Measurements from ENCODE around the gene RFPL2.
"Not testable (repeated sequence)": the region's sequence is repeated elsewhere in the genome, so short reads cannot be mapped to it uniquely, and the experiment has no call there.

The RFPL2 gene

DNA sequence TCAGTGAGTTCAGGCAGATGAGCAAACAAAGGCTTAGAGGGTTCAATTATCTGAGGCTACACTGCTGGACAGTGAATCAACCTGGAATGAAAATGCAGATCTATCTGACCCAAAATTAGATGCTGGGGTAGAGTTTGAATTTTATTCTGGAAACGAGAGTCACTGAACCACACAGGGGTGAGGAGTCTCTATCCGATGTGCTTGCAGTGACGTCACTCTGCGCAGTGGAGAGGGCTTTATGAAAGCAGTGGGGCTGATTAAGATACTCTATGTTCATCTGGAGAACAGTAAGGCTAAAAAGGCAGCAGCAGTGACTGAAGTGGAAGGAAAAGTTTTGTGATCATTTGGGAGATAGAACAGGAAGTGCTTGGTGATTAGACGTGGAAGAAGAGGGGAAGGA, 44.5 kb downstream of the RFPL2 start:
- not testable (repeated sequence) for DNase-seq

DNA sequence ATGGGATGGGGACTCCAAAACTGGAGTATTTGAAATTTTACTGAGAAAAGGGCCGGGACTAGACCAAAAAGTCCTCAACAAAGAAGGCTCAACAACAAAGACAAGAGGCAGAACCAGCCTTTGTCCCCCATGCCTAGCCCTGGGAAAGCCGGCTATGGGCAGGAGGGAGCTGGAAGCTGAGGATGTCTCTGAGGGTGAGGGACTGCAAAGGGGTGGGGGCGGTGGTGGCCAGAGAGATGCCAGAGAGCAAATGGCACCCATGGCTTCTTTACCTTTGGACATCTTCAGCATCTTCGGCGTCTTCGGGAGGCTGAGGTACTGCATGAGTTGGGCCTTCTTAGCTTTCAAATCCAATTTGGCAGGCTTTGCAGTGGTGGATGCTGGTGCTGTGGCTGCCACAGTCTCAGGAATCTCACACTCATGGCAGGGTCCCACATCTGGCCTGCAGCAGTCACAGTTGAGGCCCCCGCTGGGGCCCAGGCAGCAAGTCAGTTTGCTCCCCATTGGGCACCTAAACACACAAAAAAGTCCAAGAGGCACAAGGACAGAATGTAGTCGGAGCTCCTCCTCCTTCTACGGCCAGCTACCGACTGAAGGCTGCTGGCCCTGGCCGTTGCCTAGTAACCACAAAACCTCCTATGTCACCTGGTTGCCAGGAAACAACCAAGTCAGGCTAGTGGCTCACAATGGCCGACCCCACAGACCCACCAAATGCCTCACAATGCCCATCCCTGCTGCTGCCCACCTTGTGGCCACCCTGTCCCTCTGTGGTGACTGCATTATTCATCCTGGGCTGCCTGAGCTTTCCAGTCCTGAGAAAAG, 46.0 kb downstream of the RFPL2 start, which contains the start of gene C22orf42:
C22orf42 (minus strand) TSS at position 592 of the 822 bp plus-strand sequence; CDS start at position 504, 88 bp downstream.
- DNase-seq, result no peak

DNA sequence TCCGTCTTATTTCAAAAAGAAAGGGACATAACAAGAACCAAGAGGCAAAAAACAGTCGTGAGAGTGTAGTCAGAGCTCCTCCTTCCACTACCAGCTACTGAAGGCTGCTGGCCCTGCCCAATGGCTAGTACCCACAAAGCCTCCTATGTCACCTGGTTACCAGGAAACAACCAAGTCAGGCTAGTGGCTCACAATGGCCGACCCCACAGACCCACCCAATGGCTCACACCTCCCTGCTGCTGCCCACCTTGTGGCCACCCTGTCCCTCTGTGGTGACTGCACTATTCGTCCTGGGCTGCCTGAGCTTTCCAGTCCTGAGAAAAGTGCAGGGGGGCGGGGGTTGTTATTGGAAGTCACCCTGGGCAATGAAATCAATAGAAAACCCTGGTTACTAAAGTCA, 47.2 kb downstream of the RFPL2 start:
- not testable (repeated sequence) for DNase-seq

- DNase-seq, result not testable (repeated sequence)
Observed at GRCh38 chr22:32154727-32155126, 50.1 kb downstream of the RFPL2 start.

DNA sequence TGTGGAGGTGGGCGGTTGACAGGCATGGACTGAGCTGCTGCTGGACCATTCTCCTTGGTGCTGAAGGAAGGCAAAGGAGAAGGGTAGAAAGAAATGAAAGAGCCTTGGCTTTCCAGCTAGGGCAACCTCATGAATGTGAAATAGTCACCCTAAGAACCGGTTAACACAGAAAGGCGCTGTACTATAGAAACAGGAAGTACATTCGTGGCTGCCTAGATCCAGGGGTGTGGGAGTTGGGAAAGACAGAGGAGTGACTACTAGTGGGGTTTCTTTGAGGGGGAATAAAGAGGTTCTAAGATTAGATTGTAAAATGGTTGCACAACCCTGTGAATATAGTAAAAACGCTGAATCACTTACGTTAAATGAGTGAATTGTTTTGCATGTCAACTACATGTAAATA, 53.2 kb downstream of the RFPL2 start:
- not testable (repeated sequence) for DNase-seq

DNA sequence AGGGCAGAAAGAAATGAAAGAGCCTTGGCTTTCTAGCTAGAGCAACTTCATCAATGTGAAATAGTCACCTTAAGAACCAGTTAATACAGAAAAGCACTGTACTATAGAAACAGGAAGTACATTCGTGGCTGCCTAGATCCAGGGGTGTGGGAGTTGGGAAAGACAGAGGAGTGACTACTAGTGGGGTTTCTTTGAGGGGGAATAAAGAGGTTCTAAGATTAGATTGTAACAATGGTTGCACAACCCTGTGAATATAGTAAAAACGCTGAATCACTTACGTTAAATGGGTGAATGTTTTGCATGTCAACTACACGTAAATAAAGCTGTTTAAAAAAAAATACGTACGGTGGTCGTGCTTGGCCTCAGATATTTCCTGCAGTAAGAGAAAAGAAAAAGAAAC, 54.2 kb downstream of the RFPL2 start:
- DNase-seq, result not testable (repeated sequence)

GRCh38 chr22:32148372-32148771, 56.5 kb downstream of the RFPL2 start:
- not testable (repeated sequence) for DNase-seq

DNA sequence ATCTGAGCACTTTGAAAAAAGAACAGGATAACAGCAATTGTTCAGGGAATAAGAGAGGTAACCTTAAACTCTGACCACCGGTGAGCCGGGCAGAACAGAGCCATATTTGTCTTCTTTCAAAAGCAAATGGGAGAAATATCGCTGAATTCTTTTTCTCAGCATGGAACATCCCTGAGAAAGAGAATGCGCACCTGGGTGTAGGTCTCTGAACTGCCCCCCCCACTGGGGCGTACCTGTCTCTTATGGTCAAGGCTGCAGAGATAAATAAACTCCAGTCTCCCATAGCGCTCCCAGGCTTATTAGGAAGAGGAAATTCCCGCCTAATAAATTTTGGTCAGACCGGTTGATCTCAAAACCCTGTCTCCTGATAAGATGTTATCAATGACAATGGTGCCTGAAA, 57.7 kb downstream of the RFPL2 start:
- not testable (repeated sequence) for DNase-seq

- DNase-seq, result no peak
Observed at GRCh38 chr22:32144496-32145274, 60.2 kb downstream of the RFPL2 start.

- DNase-seq, result no peak
Observed at GRCh38 chr22:32142600-32142999, 62.3 kb downstream of the RFPL2 start.

- not testable (repeated sequence) for DNase-seq
Observed at GRCh38 chr22:32140688-32141087, 64.2 kb downstream of the RFPL2 start.

All from NCI-H2227 treated with DMSO at 0.1 percent for 48 hours (cell line).